ENCODE data around the gene LRG1. TPM values are rescaled to one million over a fixed set of nuclear protein-coding genes. Genes with fewer than 3 reads are reported as not detected.

LRG1 gene
- polyA plus RNA-seq, 1 donor (not counting 4 experiments of a cell fraction or from before 2014, with no cell fraction given): 1.2 TPM

DNA sequence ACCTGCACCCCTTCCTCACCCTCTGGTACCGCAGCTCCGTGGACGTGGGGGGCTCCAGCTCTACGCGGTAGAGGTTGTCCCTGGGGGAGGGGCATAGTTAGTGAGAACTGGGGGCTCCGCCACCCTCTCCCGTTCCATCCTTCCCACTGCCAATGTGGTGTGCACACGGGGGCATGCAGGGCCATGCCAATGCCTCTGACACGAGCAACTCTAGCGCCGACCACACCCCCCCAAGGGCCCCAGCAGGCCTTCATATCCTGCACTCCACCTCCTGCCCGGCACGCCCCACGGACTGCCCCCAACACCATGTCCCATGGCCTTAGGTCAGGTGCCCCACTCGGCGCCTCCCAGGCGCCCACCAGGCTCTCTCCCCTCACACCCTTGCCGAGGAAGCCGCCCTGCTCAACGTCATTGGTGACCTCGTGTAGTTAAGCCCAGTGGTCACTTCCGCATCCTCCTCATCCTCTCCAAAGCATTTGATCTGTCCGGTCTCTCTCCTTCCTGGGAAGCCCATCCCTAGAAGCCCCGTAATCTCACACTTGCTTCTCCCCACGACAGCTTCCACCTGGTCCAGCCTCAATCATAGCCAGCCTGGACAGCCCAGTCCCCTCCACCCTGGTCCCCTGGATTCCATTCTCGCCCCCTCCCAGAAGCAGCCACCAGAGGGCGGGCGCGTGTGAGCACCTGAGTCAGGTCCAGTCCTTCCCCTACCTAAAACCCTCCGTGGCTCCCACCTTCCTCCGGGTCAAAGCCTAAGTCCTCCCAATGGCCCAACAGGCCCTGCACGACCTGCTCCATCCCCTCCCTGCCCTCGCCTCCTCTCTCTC is 17.5 kb upstream of the LRG1 start:
- no peaks in the 10 kb centered on the region for H3K36me3 ChIP-seq (ENCODE audit: control insufficient read depth in 2 of 2, extremely low read depth in 1 of 2, insufficient read depth in 2 of 2, low read length in 2 of 2)

DNA sequence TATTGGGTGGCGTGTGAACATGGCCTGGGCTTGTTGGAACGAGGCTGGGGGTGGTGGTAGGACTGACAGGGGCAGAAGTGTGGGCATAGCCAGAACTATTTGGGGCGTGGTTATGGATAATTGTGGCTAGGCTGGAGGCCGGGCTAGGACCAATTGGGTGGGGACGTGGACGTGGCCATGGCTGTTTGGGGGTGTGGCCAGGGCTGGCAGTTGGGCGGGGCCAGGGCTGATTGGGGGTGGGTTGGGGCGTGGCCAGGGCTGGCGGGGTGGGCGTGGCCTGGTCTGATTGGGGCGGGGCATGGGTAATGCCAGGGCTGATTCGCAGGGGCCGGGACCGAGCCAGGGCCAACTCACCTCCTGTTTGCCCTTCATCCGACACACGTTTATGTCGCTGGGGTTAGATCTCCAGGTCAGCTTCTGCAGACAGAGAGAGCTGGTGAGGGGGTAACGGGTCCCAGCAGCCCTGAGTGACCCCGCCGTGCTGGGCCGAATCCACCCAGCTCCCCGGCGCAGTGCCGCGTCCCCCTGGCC is 16.8 kb upstream of the LRG1 start:
- TF ChIP-seq, protein P1, sequence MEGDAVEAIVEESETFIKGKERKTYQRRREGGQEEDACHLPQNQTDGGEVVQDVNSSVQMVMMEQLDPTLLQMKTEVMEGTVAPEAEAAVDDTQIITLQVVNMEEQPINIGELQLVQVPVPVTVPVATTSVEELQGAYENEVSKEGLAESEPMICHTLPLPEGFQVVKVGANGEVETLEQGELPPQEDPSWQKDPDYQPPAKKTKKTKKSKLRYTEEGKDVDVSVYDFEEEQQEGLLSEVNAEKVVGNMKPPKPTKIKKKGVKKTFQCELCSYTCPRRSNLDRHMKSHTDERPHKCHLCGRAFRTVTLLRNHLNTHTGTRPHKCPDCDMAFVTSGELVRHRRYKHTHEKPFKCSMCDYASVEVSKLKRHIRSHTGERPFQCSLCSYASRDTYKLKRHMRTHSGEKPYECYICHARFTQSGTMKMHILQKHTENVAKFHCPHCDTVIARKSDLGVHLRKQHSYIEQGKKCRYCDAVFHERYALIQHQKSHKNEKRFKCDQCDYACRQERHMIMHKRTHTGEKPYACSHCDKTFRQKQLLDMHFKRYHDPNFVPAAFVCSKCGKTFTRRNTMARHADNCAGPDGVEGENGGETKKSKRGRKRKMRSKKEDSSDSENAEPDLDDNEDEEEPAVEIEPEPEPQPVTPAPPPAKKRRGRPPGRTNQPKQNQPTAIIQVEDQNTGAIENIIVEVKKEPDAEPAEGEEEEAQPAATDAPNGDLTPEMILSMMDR (optimal IDR thresholded peaks at IDR 0.05 in 1 of 3, IDR thresholded peaks at IDR 0.05 in 1 of 3, conservative IDR thresholded peaks at IDR 0.05 in 1 of 3; ENCODE audit: extremely low read depth in 1 of 3, insufficient read depth in 2 of 3, low read length in 3 of 3): no peak
- TF ChIP-seq EZH2 (IDR thresholded peaks at IDR 0.05; ENCODE audit: low read length): no peak
- FAIRE-seq: no peak
- Histone ChIP-seq H4K20me1 (ENCODE audit: control insufficient read depth, extremely low read depth, insufficient read depth, low read length) (no peaks in the 10 kb centered on the region), H3K36me3 (ENCODE audit: control insufficient read depth in 2 of 2, extremely low read depth in 1 of 2, insufficient read depth in 2 of 2, low read length in 2 of 2) (no peaks in the 10 kb centered on the region), H3K4me1 (ENCODE audit: control insufficient read depth, extremely low read depth, insufficient read depth, low read length) (no peaks in the 10 kb centered on the region), H3K27me3 (ENCODE audit: control insufficient read depth, extremely low read depth, insufficient read depth, low read length) (no peaks in the 10 kb centered on the region), H3K9ac (ENCODE audit: control insufficient read depth, extremely low read depth, insufficient read depth, low read length) (no peak overlapping the region), H3K79me2 (ENCODE audit: control insufficient read depth, insufficient read depth, low read length) (no peaks in the 10 kb centered on the region), H3K9me3 (ENCODE audit: control insufficient read depth, low read depth, low read length) (no peaks in the 10 kb centered on the region), H3K4me3 (ENCODE audit: control insufficient read depth in 2 of 3, extremely low read depth in 1 of 3, insufficient read depth in 2 of 3, low read depth in 1 of 3, low read length in 3 of 3) (no peak overlapping the region), H2AFZ (ENCODE audit: control insufficient read depth, low read length) (no peak overlapping the region), H3K9me1 (ENCODE audit: control insufficient read depth, extremely low read depth, insufficient read depth, low read length) (no peaks in the 10 kb centered on the region), H3K27ac (ENCODE audit: control insufficient read depth, insufficient read depth, low read length) (no peak overlapping the region), H3K4me2 (ENCODE audit: control insufficient read depth, extremely low read depth, insufficient read depth, low read depth, low read length) (no peak overlapping the region)
- no peak for DNase-seq (ENCODE audit: low read depth, low spot score)
- dilution Hi-C loops (cut with MboI; ENCODE audit: extremely low pct_ligation_motif_present, low sequenced_read_pairs): no loop called here

More for the DNA sequence above, 17.5 kb upstream of the LRG1 start:
- H3K79me2 ChIP-seq (ENCODE audit: control insufficient read depth, insufficient read depth, low read length): no peaks in the 10 kb centered on the region
- H3K9ac ChIP-seq (ENCODE audit: control insufficient read depth, extremely low read depth, insufficient read depth, low read length): no peak overlapping the region
- DNase-seq (ENCODE audit: low read depth, low spot score) (no peak), FAIRE-seq (no peak)
- H3K4me2 ChIP-seq (ENCODE audit: control insufficient read depth, extremely low read depth, insufficient read depth, low read depth, low read length): no peak overlapping the region
- dilution Hi-C loops (cut with MboI; ENCODE audit: extremely low pct_ligation_motif_present, low sequenced_read_pairs): no loop called here
- TF ChIP-seq EZH2 (IDR thresholded peaks at IDR 0.05; ENCODE audit: low read length): no peak
- TF ChIP-seq, protein P1 (optimal IDR thresholded peaks at IDR 0.05 in 1 of 3, IDR thresholded peaks at IDR 0.05 in 1 of 3, conservative IDR thresholded peaks at IDR 0.05 in 1 of 3; ENCODE audit: extremely low read depth in 1 of 3, insufficient read depth in 2 of 3, low read length in 3 of 3): peak; percentile 33 to 44 (median 35)
- H3K9me1 ChIP-seq (ENCODE audit: control insufficient read depth, extremely low read depth, insufficient read depth, low read length): no peaks in the 10 kb centered on the region
- no peak overlapping the region for H3K27ac ChIP-seq (ENCODE audit: control insufficient read depth, insufficient read depth, low read length)
- H3K27me3 ChIP-seq (ENCODE audit: control insufficient read depth, extremely low read depth, insufficient read depth, low read length): no peaks in the 10 kb centered on the region
- H3K9me3 ChIP-seq (ENCODE audit: control insufficient read depth, low read depth, low read length): no peaks in the 10 kb centered on the region
- no peak overlapping the region for H3K4me3 ChIP-seq (ENCODE audit: control insufficient read depth in 2 of 3, extremely low read depth in 1 of 3, insufficient read depth in 2 of 3, low read depth in 1 of 3, low read length in 3 of 3)
- no peaks in the 10 kb centered on the region for H3K4me1 ChIP-seq (ENCODE audit: control insufficient read depth, extremely low read depth, insufficient read depth, low read length)
- H2AFZ ChIP-seq (ENCODE audit: control insufficient read depth, low read length): no peak overlapping the region
- no peaks in the 10 kb centered on the region for H4K20me1 ChIP-seq (ENCODE audit: control insufficient read depth, extremely low read depth, insufficient read depth, low read length)
